Central memory CD4-positive, alpha-beta T cell (primary cell): ENCODE results near the gene PPP1R11.

Experiments used
- DNase-seq: peaks from one replicate; pipeline ENCODE4 v3.0.0; 2022

PPP1R11 gene

DNA sequence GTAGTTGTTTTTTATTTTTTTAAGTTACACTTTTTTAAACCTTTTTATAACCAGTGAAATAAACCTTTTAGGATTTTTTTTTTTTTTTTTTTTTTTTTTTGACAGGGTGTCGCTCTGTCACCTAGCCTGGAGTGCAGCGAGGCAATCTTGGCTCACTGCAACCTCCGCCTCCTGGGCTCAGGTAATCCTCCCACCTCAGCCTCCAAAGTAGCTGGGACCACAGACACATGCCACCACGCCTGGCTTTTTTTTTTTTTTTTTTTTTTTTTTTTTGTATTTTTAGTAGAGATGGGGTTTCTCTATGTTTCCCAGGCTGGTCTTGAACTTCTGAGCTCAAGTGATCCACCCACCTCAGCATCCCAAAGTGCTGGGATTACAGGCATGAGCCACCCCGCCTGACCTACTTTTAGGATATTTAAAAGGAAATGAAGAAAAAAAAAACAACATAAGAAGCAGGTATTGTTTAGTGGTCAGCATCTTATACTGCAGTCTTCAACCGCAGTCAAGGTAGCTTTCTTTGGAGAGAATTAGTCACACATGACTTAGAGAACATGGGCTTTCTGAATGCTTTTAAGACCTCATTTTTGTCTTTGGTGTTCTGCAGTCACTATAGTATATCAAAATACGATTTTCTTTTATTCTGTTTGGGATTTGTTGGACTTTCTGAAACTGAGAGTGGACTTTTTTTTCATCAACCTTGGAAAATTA is 4.4 kb upstream of the PPP1R11 start:
- DNase-seq: peak; percentile 28

GRCh38 chr6:30063315-30063714 is 3.7 kb upstream of the PPP1R11 start:
- DNase-seq: no peak

- no peak for DNase-seq
Observed at GRCh38 chr6:30066082-30066481, 916 bp upstream of the PPP1R11 start.

- no peak for DNase-seq
Observed at GRCh38 chr6:30067460-30068139, 602 bp downstream of the PPP1R11 start.

GRCh38 chr6:30071081-30071818 is 4.3 kb downstream of the PPP1R11 start:
- no peak for DNase-seq

DNA sequence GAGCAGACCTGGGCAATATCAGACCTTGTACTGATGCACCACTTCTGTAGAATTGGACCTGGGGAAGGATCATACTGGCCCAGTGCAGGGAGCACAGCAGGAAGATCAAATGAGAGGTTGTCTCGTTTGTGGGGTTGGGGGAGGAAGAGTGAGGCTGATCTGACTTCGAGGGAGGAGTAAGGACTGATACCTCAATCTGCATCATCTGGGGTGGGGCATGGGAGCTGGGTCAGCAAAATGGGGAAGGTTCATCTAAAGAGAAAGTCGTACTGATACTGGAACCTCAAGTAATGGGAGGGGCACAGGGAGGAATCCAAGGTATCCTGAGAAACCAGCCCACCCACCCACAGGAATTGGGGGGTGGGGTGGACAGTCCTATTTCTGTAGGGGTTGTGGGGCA is 4.9 kb downstream of the PPP1R11 start:
- no peak for DNase-seq

- no peak for DNase-seq
Observed at GRCh38 chr6:30073489-30074235, 6.7 kb downstream of the PPP1R11 start.

DNA sequence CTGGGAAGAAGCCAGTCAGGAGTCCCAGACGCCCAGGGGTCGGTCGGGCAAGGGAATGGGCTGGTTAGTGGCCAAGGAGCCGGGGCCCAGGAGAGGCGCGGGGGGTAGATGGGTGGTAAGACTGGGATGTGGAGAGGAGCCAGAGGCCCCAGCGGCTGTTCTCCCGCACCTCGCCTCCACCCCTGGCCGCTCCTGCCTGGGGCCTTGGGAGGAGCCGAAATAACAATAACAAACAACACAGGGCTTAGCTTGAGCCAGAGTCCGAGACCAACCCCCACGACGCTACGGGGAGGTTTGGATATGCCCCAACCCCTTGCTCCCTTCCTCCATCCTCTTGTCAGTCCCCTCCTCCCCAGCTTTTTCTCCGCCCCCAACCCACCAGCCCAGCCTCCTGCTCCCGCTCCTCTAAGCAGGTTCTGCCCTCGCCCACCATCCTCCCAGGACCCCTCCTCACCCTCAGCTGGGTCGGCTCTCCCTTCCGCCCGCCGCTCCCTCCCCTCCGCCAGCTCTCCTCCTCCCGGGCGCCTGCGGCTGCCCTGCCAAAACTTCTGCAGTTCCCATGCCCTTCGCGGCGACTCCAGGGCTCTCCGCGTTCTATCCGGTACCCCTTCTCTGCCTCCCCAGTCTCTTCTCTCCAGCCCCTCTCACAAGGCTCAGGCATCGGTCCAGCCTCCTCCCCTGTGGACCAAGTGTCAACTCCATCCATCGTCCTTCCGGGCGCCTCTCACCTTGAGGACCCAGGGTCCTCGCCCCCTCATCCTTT is 7.5 kb downstream of the PPP1R11 start:
- DNase-seq: no peak

- DNase-seq: no peak
Observed at GRCh38 chr6:30075094-30075789, 8.2 kb downstream of the PPP1R11 start, which contains the start of gene RNF39. TSS of gene RNF39 (minus strand) at chr6:30075769. CDS start at chr6:30075585, 184 bp downstream.

DNA sequence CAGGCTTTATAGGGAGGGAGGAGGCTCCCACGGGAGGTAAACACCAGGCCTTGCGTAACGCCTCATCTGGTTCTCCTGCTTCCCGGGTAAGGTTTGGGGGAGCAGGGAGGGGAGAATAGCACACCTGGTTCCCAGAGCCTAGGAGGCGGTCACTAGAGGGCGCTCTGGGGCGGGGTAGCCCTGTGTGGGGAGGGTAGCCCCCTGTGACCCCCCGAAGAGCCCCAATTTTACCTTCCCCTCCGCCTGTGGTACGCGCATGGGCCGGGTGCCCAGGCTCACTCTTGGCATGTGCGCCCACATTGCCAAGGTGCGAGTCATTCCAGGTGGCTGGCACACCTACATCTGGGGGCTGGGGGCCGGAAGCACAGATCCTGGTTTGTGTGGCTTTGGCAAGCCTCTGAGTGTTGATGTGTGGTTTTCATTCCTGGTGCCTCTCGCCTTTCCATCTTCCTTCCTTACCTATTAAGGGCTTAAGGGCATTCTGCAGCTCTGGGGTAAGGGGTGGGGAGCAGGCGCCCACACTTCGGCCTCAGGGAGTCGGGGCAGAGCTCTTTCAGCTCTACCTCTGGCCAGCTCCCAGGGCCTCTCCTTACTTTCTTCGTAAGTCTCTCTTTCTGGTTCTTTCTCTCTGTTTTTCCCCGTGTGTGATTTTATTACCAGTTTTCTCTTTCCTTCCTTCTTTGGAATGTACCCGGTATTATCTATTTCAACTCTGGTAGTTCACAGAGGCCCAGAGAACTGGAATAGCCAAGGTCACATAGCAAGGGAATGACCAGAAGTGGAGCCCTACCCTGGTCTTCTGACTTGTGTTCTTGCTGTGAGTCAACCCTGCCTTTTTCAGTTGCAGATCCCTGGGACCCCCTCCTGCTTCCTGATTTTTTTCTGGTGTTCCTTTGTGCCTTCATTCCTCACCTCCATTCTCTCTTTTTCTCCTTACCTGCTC is 9.1 kb downstream of the PPP1R11 start:
- no peak for DNase-seq

DNA sequence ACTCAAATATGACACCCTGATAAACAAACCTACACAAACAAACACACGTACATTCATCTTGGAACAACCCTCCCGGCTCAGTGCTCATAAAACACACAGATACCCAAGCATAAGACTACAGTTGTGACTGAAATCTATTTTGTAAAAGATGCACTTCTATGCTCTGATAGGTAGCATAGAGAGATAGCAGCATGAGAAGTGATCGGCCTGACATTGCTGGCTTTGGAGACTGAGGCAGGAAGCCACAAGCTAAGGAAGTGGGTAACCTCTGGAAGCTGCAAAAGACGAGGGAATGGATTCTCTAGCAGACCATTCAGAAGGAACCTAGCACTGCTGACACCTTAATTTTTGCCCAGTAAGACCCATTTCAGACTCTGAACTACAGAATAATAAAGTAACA is 10.2 kb downstream of the PPP1R11 start:
- DNase-seq: no peak

DNA sequence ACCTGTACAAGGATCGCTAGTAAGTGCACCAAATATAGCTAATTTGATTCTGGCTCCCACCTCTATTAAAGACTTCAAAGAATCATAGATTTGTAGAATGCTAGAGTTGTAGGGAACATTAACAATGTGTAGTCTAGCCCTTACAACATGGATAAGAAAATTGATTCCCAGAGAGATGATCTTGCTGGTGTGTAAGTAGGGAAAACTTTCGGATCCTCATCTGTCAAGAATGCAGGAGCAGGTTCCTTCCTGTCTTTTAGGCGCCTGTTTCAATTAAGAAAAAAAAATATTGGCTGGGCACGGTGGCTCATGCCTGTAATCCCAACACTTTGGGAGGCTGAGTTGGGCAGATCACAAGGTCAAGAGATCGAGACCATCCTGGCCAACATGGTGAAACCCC is 20.9 kb downstream of the PPP1R11 start:
- no peak for DNase-seq

DNA sequence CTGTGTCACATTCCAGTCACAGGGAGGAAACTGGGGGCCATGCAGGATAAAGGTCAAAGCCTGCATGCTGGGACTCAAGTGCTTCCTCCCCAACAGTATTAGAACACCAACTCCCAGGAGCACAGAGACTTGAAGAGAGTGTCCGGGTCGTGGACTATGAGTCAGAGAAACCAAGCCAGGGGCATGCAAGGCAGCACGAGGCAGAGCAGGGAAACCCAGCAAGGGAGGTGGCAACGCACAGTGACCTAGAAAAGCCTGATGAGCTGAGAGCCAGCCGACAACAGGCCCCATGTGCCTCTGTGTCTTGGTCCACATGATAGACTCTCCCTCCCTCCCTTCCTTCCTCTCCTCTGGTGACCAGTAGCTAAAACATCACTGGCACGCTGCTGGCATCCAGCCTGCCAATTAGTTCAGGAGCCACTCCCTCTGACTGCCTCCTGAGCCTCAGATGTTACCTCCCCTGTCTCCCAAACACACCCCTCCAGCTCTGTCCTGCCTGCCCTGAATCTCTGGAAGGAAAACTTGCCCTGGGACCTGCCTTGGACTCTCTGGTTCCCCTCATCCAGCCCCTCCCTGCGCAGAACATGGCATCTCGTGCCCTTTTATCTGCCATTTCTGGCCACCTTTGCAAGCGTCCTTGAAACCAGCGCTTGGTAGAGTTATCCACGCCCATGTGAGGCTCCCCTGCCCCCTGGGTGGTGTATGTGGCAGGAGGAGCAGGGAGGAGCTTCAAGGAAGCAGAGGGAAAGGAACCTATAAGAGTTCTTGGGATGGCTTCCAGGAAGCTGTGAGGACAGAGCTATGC is 24.8 kb downstream of the PPP1R11 start:
- no peak for DNase-seq

- DNase-seq: no peak
Observed at GRCh38 chr6:30092852-30093543, 26.0 kb downstream of the PPP1R11 start.

GRCh38 chr6:30093951-30094661 is 27.1 kb downstream of the PPP1R11 start:
- DNase-seq: no peak

DNA sequence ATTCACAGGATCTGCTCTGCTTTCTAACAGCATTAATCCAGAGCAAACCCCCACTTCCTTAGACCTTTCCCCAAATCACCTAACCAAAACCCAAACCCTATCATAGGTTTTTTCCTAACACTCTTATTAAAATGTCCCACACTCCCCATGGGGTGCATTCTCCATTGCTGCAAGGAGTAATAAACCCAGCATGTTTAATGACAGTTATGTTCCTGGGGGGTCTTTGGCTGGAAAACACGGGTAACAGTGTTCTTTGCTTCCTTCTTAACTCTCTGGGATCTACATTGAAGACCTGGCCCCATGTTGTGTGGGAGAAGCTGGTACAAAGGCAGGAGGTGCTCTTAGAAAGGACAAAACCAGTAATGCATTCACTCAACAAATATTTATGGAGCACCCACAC is 29.8 kb downstream of the PPP1R11 start:
- DNase-seq: no peak

DNA sequence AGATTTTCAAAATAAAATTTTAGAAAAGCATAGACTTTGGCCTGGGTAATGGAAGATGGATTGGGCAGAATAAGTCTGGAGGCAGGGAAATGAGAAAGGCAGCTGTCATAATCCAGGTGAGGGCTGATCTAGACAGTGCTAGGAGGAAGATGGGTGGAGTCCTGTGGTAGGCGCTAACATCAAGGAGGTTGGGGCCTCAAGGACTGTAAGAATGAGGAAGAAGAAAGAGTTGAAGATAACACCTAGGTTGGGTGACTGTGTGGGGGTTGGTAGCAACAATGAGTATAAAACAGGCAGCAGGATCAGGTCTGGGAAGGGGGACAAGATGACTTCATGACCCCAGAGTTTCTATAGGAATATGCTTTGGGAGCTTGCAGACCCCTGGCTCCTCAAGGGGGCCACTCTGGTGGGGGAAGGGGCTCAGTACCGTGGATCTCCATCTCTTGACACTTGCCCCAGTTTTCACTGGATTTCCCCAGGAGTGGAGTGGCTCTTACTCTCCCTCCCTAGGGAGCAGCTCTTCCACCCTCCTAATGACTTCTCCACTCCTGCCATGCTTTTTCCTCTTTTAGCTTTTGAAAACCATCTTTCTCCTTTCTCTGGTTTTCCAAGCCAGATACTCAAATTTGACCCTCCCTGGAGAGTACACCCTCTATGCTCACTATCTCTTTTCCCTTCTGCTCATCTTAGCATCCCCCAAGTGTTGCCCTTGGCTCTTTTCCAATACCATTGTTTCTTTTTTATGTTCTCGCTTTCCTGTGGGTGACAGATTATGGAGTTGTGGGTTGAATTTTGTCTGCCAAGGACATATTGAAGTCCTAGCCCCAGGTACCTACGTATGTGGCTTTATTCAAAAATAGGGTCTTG is 31.1 kb downstream of the PPP1R11 start:
- no peak for DNase-seq
